ENCODE measurements around the gene ELL. TPM values are rescaled to one million over a fixed set of nuclear protein-coding genes. Genes with fewer than 3 reads are reported as not detected.

The ELL gene
- total RNA-seq, 2 experiments from 2014 or later = 46.2 to 46.8 TPM

DNA sequence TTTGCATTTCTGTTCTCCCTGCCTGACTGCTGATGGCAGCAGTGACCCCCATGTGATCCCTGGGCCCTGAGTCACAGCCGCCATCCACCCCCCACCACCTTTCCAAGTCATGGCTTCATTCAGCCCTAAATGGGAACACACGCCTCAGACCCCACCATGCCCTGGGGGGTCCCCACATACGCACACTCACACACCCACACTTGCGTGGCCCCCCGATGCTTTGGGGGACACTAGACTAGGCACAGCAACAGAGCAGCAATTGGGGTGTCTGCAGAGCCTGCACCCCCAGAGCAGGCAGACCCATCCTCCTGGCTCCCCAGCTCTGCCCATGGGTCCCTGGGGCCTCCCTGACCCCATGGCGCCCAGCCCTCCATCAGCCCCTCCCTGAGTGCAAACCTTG, 78.5 kb downstream of the ELL start:
- H3K9me3 ChIP-seq (ENCODE audit: control insufficient read depth in 1 of 2, insufficient read depth in 1 of 2, low read length in 2 of 2) = peaks cover 0 to 8% of the 10 kb centered on the region in 2 experiments
- peak overlapping the region; percentile 34 for H3K4me3 Mint-ChIP-seq
- H3K4me1 ChIP-seq (ENCODE audit: insufficient read depth, low read length) = peaks cover 25% of the 10 kb centered on the region
- ChIA-PET CTCF (interaction anchor here (1.2 kb wide), 1 partner anchor 8 kb away, joined by 6 read pairs; no protein-coding TSS in a partner anchor), POLR2A (interaction anchor here (1.1 kb wide), 1 partner anchor 27 kb away, joined by 4 read pairs; no protein-coding TSS in a partner anchor)
- no peak overlapping the region for H3K4me3 ChIP-seq (ENCODE audit: low read length)
- TF ChIP-seq, protein P1, sequence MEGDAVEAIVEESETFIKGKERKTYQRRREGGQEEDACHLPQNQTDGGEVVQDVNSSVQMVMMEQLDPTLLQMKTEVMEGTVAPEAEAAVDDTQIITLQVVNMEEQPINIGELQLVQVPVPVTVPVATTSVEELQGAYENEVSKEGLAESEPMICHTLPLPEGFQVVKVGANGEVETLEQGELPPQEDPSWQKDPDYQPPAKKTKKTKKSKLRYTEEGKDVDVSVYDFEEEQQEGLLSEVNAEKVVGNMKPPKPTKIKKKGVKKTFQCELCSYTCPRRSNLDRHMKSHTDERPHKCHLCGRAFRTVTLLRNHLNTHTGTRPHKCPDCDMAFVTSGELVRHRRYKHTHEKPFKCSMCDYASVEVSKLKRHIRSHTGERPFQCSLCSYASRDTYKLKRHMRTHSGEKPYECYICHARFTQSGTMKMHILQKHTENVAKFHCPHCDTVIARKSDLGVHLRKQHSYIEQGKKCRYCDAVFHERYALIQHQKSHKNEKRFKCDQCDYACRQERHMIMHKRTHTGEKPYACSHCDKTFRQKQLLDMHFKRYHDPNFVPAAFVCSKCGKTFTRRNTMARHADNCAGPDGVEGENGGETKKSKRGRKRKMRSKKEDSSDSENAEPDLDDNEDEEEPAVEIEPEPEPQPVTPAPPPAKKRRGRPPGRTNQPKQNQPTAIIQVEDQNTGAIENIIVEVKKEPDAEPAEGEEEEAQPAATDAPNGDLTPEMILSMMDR (IDR thresholded peaks at IDR 0.05) = no peak
- H3K9me3 Mint-ChIP-seq = no peaks in the 10 kb centered on the region
- H3K27ac Mint-ChIP-seq = no peak overlapping the region
- no peak for DNase-seq
- no peak for ATAC-seq (ENCODE audit: poor library complexity)
- H3K27ac ChIP-seq (ENCODE audit: low read depth in 1 of 2, low read length in 2 of 2) = no peak overlapping the region
- H3K27me3 ChIP-seq (ENCODE audit: control insufficient read depth in 1 of 2, insufficient read depth in 2 of 2, low read length in 2 of 2) = no peaks in the 10 kb centered on the region
- peaks cover 28% of the 10 kb centered on the region for H3K4me1 Mint-ChIP-seq (ENCODE audit: low read depth)
- peaks cover 52% of the 10 kb centered on the region for H3K36me3 Mint-ChIP-seq (ENCODE audit: low read depth)
- H3K27me3 Mint-ChIP-seq = no peaks in the 10 kb centered on the region
- H3K36me3 ChIP-seq (ENCODE audit: insufficient read depth, low read length) = peaks cover 44% of the 10 kb centered on the region
- intact Hi-C loops (cut with DNase I, micrococcal nuclease) = no loop called here

DNA sequence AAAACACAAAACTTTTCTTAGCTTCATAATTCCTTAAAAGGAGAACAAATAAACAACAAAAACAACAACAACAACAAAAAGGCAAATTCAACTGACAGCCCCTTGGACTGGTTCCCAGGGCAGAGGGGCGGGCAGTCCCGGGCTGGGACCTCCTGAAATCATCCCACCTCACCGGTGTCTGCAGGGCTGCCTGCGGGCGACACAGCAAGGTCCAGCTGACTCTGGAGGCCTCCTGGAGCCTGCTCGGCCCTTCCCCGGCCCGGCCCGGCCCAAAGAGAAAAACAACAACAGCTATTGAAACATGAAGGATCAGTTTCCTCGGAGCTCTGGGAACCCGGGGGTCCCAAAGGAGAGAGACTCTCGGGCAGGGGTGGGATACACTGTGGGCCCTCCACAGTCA, 78.9 kb downstream of the ELL start:
- peaks cover 29% of the 10 kb centered on the region for H3K4me1 ChIP-seq (ENCODE audit: insufficient read depth, low read length)
- no peak overlapping the region for H3K27ac Mint-ChIP-seq
- H3K9me3 ChIP-seq (ENCODE audit: control insufficient read depth in 1 of 2, insufficient read depth in 1 of 2, low read length in 2 of 2) = peaks cover 0 to 8% of the 10 kb centered on the region in 2 experiments
- no peaks in the 10 kb centered on the region for H3K27me3 Mint-ChIP-seq
- H3K4me3 ChIP-seq (ENCODE audit: low read length) = no peak overlapping the region
- peaks cover 39% of the 10 kb centered on the region for H3K36me3 ChIP-seq (ENCODE audit: insufficient read depth, low read length)
- TF ChIP-seq, protein P1 (IDR thresholded peaks at IDR 0.05) = no peak
- DNase-seq (no peak), ATAC-seq (ENCODE audit: poor library complexity) (no peak)
- no peaks in the 10 kb centered on the region for H3K27me3 ChIP-seq (ENCODE audit: control insufficient read depth in 1 of 2, insufficient read depth in 2 of 2, low read length in 2 of 2)
- no peak overlapping the region for H3K4me3 Mint-ChIP-seq
- H3K27ac ChIP-seq (ENCODE audit: low read depth in 1 of 2, low read length in 2 of 2) = no peak overlapping the region
- no peaks in the 10 kb centered on the region for H3K9me3 Mint-ChIP-seq
- H3K36me3 Mint-ChIP-seq (ENCODE audit: low read depth) = peaks cover 47% of the 10 kb centered on the region
- CTCF ChIA-PET = interaction anchor here (1.2 kb wide), 1 partner anchor 8 kb away, joined by 6 read pairs; no protein-coding TSS in a partner anchor
- peaks cover 26% of the 10 kb centered on the region for H3K4me1 Mint-ChIP-seq (ENCODE audit: low read depth)
- POLR2A ChIA-PET = interaction anchor here (1.1 kb wide), 1 partner anchor 26 kb away, joined by 4 read pairs; no protein-coding TSS in a partner anchor
- intact Hi-C loops (cut with DNase I, micrococcal nuclease) = no loop called here

DNA sequence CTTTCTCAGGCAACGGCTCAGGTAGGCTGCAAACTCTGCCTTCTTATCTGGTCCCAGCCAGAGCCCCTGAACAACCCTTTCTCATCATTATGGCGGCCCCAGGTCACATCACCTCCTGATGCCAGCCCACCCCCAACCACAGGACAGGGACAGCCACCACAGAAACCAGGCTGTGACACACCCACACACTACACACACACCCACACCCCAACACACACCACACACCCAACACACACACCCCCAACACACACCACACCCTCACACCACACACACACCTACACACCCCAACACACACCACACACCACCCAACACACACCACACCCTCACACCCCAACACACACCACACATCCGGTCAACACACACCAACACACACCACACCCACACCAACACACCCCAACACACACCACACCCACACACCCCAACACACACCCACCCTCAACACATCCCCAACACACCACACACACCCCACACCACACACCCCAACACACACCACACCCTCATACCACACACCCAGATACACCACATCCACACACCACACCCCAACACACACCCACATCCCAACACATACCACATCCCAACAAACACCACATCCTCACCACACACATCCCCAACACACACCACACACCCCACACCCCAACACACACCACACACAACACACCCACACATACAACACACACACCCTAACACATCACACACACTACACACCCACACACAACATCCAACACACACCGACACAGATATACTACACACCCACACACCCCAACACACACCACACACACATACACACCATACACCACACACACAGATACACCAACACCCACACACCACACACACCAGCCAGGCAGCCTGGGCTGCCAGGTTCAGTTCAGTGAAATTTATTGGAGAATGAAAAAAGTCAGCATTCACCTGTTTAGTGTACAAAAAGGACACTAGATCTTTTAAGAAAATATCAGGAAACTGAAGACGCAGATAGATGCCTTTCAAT, 79.8 kb downstream of the ELL start:
- Mint-ChIP-seq H3K9me3 (no peaks in the 10 kb centered on the region), H3K4me3 (peak overlapping the region; percentile 51), H3K4me1 (ENCODE audit: low read depth) (peaks cover 26% of the 10 kb centered on the region), H3K27me3 (no peaks in the 10 kb centered on the region), H3K36me3 (ENCODE audit: low read depth) (peaks cover 39% of the 10 kb centered on the region), H3K27ac (peak overlapping the region; percentile 81)
- ChIA-PET CTCF (interaction anchor here (1.2 to 3.1 kb wide), 2 partner anchors 9 to 23 kb away, joined by 6 to 10 read pairs; partner anchors contain the start of gene SSBP4), POLR2A (interaction anchor here (1.1 to 2.1 kb wide), 2 partner anchors 23 to 25 kb away, joined by 4 to 10 read pairs; partner anchors contain the start of gene SSBP4)
- Histone ChIP-seq H3K27me3 (ENCODE audit: control insufficient read depth in 1 of 2, insufficient read depth in 2 of 2, low read length in 2 of 2) (no peaks in the 10 kb centered on the region), H3K9me3 (ENCODE audit: control insufficient read depth in 1 of 2, insufficient read depth in 1 of 2, low read length in 2 of 2) (peaks cover 0 to 8% of the 10 kb centered on the region in 2 experiments), H3K36me3 (ENCODE audit: insufficient read depth, low read length) (peaks cover 35% of the 10 kb centered on the region), H3K4me3 (ENCODE audit: low read length) (no peak overlapping the region), H3K4me1 (ENCODE audit: insufficient read depth, low read length) (peaks cover 35% of the 10 kb centered on the region), H3K27ac (ENCODE audit: low read depth in 1 of 2, low read length in 2 of 2) (peak overlapping the region in 1 of 2 donors; percentile 9)
- TF ChIP-seq, protein P1 (IDR thresholded peaks at IDR 0.05) = no peak
- ATAC-seq (ENCODE audit: poor library complexity) (peak; percentile 6), DNase-seq (peak in 3 of 14 experiments; percentile 32 to 79 (median 59))
- intact Hi-C loops (cut with DNase I, micrococcal nuclease) = no loop called here

All from CD4-positive, alpha-beta T cell (primary cell).